SK-N-SH (cell line): ENCODE results near the gene CD2.

Source experiments
- CTCF ChIP-seq: fragments of 200-600 bp; sonication (generic); IDR thresholded peaks from 2 replicates; pipeline ENCODE4 v1.6.1; 2017; ENCODE audit warnings: antibody characterized with exemption, mild to moderate bottlenecking, moderate library complexity
- JUND ChIP-seq: IDR thresholded peaks from 2 replicates; pipeline ENCODE4 v1.4.0; 2012
- PBX3 ChIP-seq: IDR thresholded peaks from 2 replicates; pipeline ENCODE4; 2012
- POLR2AphosphoS5 ChIP-seq: IDR thresholded peaks from 2 replicates; pipeline ENCODE4 v1.6.1; 2012; ENCODE audit warnings: low read depth, low read length
- RAD21 ChIP-seq: IDR thresholded peaks from 2 replicates; pipeline ENCODE4 v1.6.1; 2012; ENCODE audit warnings: mild to moderate bottlenecking, low read length
- REST ChIP-seq: IDR thresholded peaks from 2 replicates; pipeline ENCODE4 v1.6.1; 2012; ENCODE audit warnings: mild to moderate bottlenecking, low read depth, low read length, moderate library complexity
- YY1 ChIP-seq: IDR thresholded peaks from 2 replicates; pipeline ENCODE4 v1.4.0; 2012; ENCODE audit warnings: low read depth, mild to moderate bottlenecking

GRCh38 chr1:116751146-116751545 is 3.1 kb upstream of the CD2 start:
- TF ChIP-seq YY1 (no peak), CTCF (no peak), RAD21 (no peak), JUND (no peak), REST (no peak), PBX3 (no peak), POLR2AphosphoS5 (no peak)
